ENCODE results near the gene MRPS27. TPM values are rescaled to one million over a fixed set of nuclear protein-coding genes. Genes with fewer than 3 reads are reported as not detected.

Gene MRPS27
- total and polyA plus RNA-seq, 2 experiments from 2014 or later: 36.4 to 58.5 TPM

GRCh38 chr5:72266862-72267261 lies 53.2 kb downstream of the MRPS27 start:
- in situ Hi-C loops (cut with MboI): no loop called here
- DNase-seq: no peak
- H3K9ac ChIP-seq: no peak overlapping the region
- 0 out of 2 replicates have a peak, but pooled peaks cover 5% of the 10 kb centered on the region for H3K4me1 ChIP-seq (ENCODE audit: insufficient read depth)
- 0 out of 2 replicates have a peak, but pooled peaks cover 10% of the 10 kb centered on the region for H3F3A ChIP-seq (ENCODE audit: insufficient read depth)
- no peaks in the 10 kb centered on the region for H3K36me3 ChIP-seq (ENCODE audit: low read depth)
- H3K79me2 ChIP-seq (ENCODE audit: insufficient read depth): peaks cover 41% of the 10 kb centered on the region
- no peaks in the 10 kb centered on the region for H3K9me2 ChIP-seq (ENCODE audit: insufficient read depth)
- no peaks in the 10 kb centered on the region for H4K20me1 ChIP-seq (ENCODE audit: insufficient read depth)
- no peak overlapping the region for H3K4me3 ChIP-seq
- TF ChIP-seq EZH2phosphoT487 (IDR thresholded peaks at IDR 0.05; ENCODE audit: insufficient read depth, low read depth): no peak
- TF ChIP-seq EZH2 (IDR thresholded peaks at IDR 0.05; ENCODE audit: insufficient read depth, poor library complexity, severe bottlenecking): no peak
- H3K4me2 ChIP-seq (ENCODE audit: unreplicated experiment): no peak overlapping the region
- H3K27me3 ChIP-seq (replicated peaks; ENCODE audit: insufficient read depth): no peaks in the 10 kb centered on the region
- no peaks in the 10 kb centered on the region for H3K9me3 ChIP-seq (ENCODE audit: low read depth)
- 98 to 100% methylated on average over 2 of the region's 2 CpGs for WGBS, 2 experiments (ENCODE audit: low coverage in 1 of 2, low lambda C conversion rate in 2 of 2, missing lambda C conversion rate in 2 of 2)
- H3K27ac ChIP-seq: no peak overlapping the region
- H2AFZ ChIP-seq: no peak overlapping the region

- whole genome bisulfite sequencing, 2 experiments (ENCODE audit: low coverage in 1 of 2, low lambda C conversion rate in 2 of 2, missing lambda C conversion rate in 2 of 2): 98% methylated on average over 5 of the region's 5 CpGs
- in situ Hi-C loops (cut with MboI): no loop called here
Measured at GRCh38 chr5:72265032-72265877, 54.8 kb downstream of the MRPS27 start.

GRCh38 chr5:72256536-72256935 lies 63.5 kb downstream of the MRPS27 start:
- 97 to 99% methylated on average over 2 of the region's 2 CpGs for WGBS, 2 experiments (ENCODE audit: low coverage in 1 of 2, low lambda C conversion rate in 2 of 2, missing lambda C conversion rate in 2 of 2)
- no peaks in the 10 kb centered on the region for H3K9me3 ChIP-seq (ENCODE audit: low read depth)
- H3K9ac ChIP-seq: no peak overlapping the region
- no peak for DNase-seq
- H3F3A ChIP-seq (ENCODE audit: insufficient read depth): peaks cover 20% of the 10 kb centered on the region; the same call in 1 of the 2 replicates
- no peak overlapping the region for H2AFZ ChIP-seq
- no peak overlapping the region for H3K4me2 ChIP-seq (ENCODE audit: unreplicated experiment)
- H4K20me1 ChIP-seq (ENCODE audit: insufficient read depth): no peaks in the 10 kb centered on the region
- peaks cover 19% of the 10 kb centered on the region for H3K79me2 ChIP-seq (ENCODE audit: insufficient read depth)
- peaks cover 31% of the 10 kb centered on the region for H3K4me1 ChIP-seq (ENCODE audit: insufficient read depth)
- in situ Hi-C loops (cut with MboI): no loop called here
- H3K9me2 ChIP-seq (ENCODE audit: insufficient read depth): no peaks in the 10 kb centered on the region
- H3K36me3 ChIP-seq (ENCODE audit: low read depth): no peaks in the 10 kb centered on the region
- no peak overlapping the region for H3K4me3 ChIP-seq
- 0 out of 2 replicates have a peak overlapping the region, but pooled peaks have one; percentile 3 for H3K27ac ChIP-seq
- TF ChIP-seq EZH2phosphoT487 (IDR thresholded peaks at IDR 0.05; ENCODE audit: insufficient read depth, low read depth) (no peak), EZH2 (IDR thresholded peaks at IDR 0.05; ENCODE audit: insufficient read depth, poor library complexity, severe bottlenecking) (no peak)
- H3K27me3 ChIP-seq (replicated peaks; ENCODE audit: insufficient read depth): no peaks in the 10 kb centered on the region

More at GRCh38 chr5:72265032-72265877, 54.8 kb downstream of the MRPS27 start:
- Histone ChIP-seq H3K9me2 (ENCODE audit: insufficient read depth) (no peaks in the 10 kb centered on the region), H3K4me3 (no peak overlapping the region), H3K36me3 (ENCODE audit: low read depth) (no peaks in the 10 kb centered on the region), H3F3A (ENCODE audit: insufficient read depth) (0 out of 2 replicates have a peak, but pooled peaks cover 10% of the 10 kb centered on the region), H3K27ac (no peak overlapping the region), H4K20me1 (ENCODE audit: insufficient read depth) (no peaks in the 10 kb centered on the region), H3K9ac (no peak overlapping the region), H2AFZ (no peak overlapping the region), H3K4me1 (ENCODE audit: insufficient read depth) (0 out of 2 replicates have a peak, but pooled peaks cover 5% of the 10 kb centered on the region), H3K4me2 (ENCODE audit: unreplicated experiment) (no peak overlapping the region), H3K9me3 (ENCODE audit: low read depth) (no peaks in the 10 kb centered on the region), H3K27me3 (replicated peaks; ENCODE audit: insufficient read depth) (no peaks in the 10 kb centered on the region), H3K79me2 (ENCODE audit: insufficient read depth) (peaks cover 43% of the 10 kb centered on the region)
- TF ChIP-seq EZH2phosphoT487 (IDR thresholded peaks at IDR 0.05; ENCODE audit: insufficient read depth, low read depth) (no peak), EZH2 (IDR thresholded peaks at IDR 0.05; ENCODE audit: insufficient read depth, poor library complexity, severe bottlenecking) (no peak)
- no peak for DNase-seq

- Histone ChIP-seq H3K36me3 (ENCODE audit: low read depth) (no peaks in the 10 kb centered on the region), H3K4me3 (no peak overlapping the region), H3K9me3 (ENCODE audit: low read depth) (no peaks in the 10 kb centered on the region), H3K9me2 (ENCODE audit: insufficient read depth) (no peaks in the 10 kb centered on the region), H3F3A (ENCODE audit: insufficient read depth) (peaks cover 20% of the 10 kb centered on the region; the same call in 1 of the 2 replicates), H3K27ac (no peak overlapping the region), H4K20me1 (ENCODE audit: insufficient read depth) (no peaks in the 10 kb centered on the region), H3K4me1 (ENCODE audit: insufficient read depth) (peaks cover 31% of the 10 kb centered on the region), H3K4me2 (ENCODE audit: unreplicated experiment) (no peak overlapping the region), H2AFZ (no peak overlapping the region), H3K79me2 (ENCODE audit: insufficient read depth) (peaks cover 14% of the 10 kb centered on the region; the same call in 1 of the 2 replicates), H3K27me3 (replicated peaks; ENCODE audit: insufficient read depth) (no peaks in the 10 kb centered on the region), H3K9ac (no peak overlapping the region)
- no peak for TF ChIP-seq EZH2 (IDR thresholded peaks at IDR 0.05; ENCODE audit: insufficient read depth, poor library complexity, severe bottlenecking)
- DNase-seq: no peak
- in situ Hi-C loops (cut with MboI): no loop called here
- WGBS, 2 experiments (ENCODE audit: low coverage in 1 of 2, low lambda C conversion rate in 2 of 2, missing lambda C conversion rate in 2 of 2): 70 to 80% methylated on average over 2 of the region's 2 CpGs
Measured at GRCh38 chr5:72255670-72256069, 64.4 kb downstream of the MRPS27 start.

Data from GM23248 (cell line).